Heart left ventricle (tissue), 16 donors: ENCODE measurements around the gene LENG9. TPM values are rescaled to one million over a fixed set of nuclear protein-coding genes. Genes with fewer than 3 reads are reported as not detected.

ENCODE experiments used
- ATAC-seq, 4 donors: fragments of 200-7000 bp; cut with Tn5 transposase; one replicate each; pipeline ENCODE4 v1.9.1; 2020 to 2022; ENCODE audit warnings: moderate library complexity in 4 of 4, mild to moderate bottlenecking in 3 of 4, moderate number of reproducible peaks in 1 of 4
- DNase-seq, 5 donors: peaks; one replicate each; pipeline ENCODE4 v3.0.0-alpha.2; 2020
- H3K27ac ChIP-seq, 12 donors: fragments of 200-600 bp; sonication (generic) in 4 of 12; one replicate each; pipeline versions ENCODE4 v1.5.0 to v1.8.0; 2016 to 2022; ENCODE audit warnings: mild to moderate bottlenecking in 2 of 12
- H3K27me3 ChIP-seq, 9 donors: fragments of 200-600 bp; sonication (generic) in 2 of 9; one replicate each; pipeline versions ENCODE4 v1.5.1 to v1.8.0; 2016 to 2022; ENCODE audit warnings: mild to moderate bottlenecking in 3 of 9
- H3K36me3 ChIP-seq, 9 donors: fragments of 200-600 bp; sonication (generic) in 2 of 9; one replicate each; pipeline versions ENCODE4 v1.5.0 to v1.8.0; 2018 to 2022; ENCODE audit warnings: mild to moderate bottlenecking in 2 of 9
- H3K4me1 ChIP-seq, 12 donors: fragments of 200-600 bp; sonication (generic) in 4 of 12; one replicate each; pipeline versions ENCODE4 v1.5.0 to v1.8.0; 2016 to 2022; ENCODE audit warnings: mild to moderate bottlenecking in 3 of 12
- H3K4me3 ChIP-seq, 12 donors: fragments of 200-600 bp; sonication (generic) in 4 of 12; one replicate each; pipeline versions ENCODE4 v1.5.0 to v1.8.0; 2017 to 2022; ENCODE audit warnings: mild to moderate bottlenecking in 9 of 12, moderate library complexity in 4 of 12
- H3K9me3 ChIP-seq, 12 donors: fragments of 200-600 bp; sonication (generic) in 4 of 12; one replicate each; pipeline versions ENCODE4 v1.5.0 to v1.8.0; 2016 to 2022; ENCODE audit warnings: mild to moderate bottlenecking in 1 of 12
- CTCF ChIP-seq, 12 donors: fragments of 200-600 bp; sonication (generic) in 4 of 12; IDR thresholded peaks; one replicate each; pipeline versions ENCODE4 v1.5.0 to v1.8.0; 2018 to 2022; ENCODE audit warnings: antibody characterized with exemption in 12 of 12, mild to moderate bottlenecking in 5 of 12
- POLR2A ChIP-seq, 2 donors: fragments of 450-650 bp; IDR thresholded peaks; one replicate each; pipeline ENCODE4 v1.6.1; 2017; ENCODE audit warnings: antibody characterized with exemption in 2 of 2, mild to moderate bottlenecking in 2 of 2, moderate library complexity in 2 of 2
- WGBS, 4 donors: extraction: QIAGEN DNeasy Blood & Tissue Kit in 2 of 4; methylation state at CpG; one replicate each; pipeline versions ENCODE4 v1.1.5 to v1.1.7; 2013 to 2018; 5-methylcytosine and 5-hydroxymethylcytosine counted together
- intact Hi-C, 10 donors: fragments of 100-400 bp; cut with DNase I; formaldehyde crosslinking; loops; one replicate each; pipeline versions ENCODE4 v1.11.1 to v1.14.2; 2022
- polyA plus RNA-seq, 2 donors: library from polyadenylated mRNA; stranded (reverse); fragments of 200-250 nt; gene quantifications; one replicate each; pipeline ENCODE4 v1.2.3, GENCODE V29; 2013
- total RNA-seq, 9 donors: library from RNA; depleted of rRNA in 2 of 9; stranded (reverse); fragments of >200 nt in 2 of 9; fragmentation: NEBNext Ultra II Directional in 3 of 9; extraction: Animal tissue kit (Norgen Biotek cat#: 25700) in 3 of 9; gene quantifications; one replicate each; pipeline versions ENCODE4 v1.1.0 to v1.2.4, GENCODE V29; 2016 to 2023
- donor health status: ischemic (EF 13 %, LVEDD 7.1; RV severe dilation, severe dysfunction).
- donor health status: healthy with polysubstance abuse.
- donor health status: DM: no; HTN: yes; CAD: no.
- donor health status: DM: no; HTN: no; CAD: no.
- donor health status: ischemic (EF 25% LVEDD 6.9; RV normal size, moderate dysfunction).
- donor health status: ischemic (EF 25% LVEDD 5.7; RV mildly dilated, moderate dysfunction).
- donor health status: healthy.
- donor health status: DM: yes; HTN: yes; CAD: no.
- donor health status: ischemic (EF 35%, LVEDD 5.7; RV mildly dilated, moderate dysfunction).
- donor health status: nonischemic (EF 11% LVEDD 7.7; RV severe dilation, severe dysfunction).
- donor health status: DM: yes; HTN: yes; CAD: no.
- donor health status: PGD.
- donor health status: ischemic (EF 29% LVEDD 5.4; RV normal size, mild dysfunction).
- donor health status: nonischemic (EF 23%, LVEDD 6.1; RV moderate dilation, normal function).

Gene LENG9
- total and polyA plus RNA-seq, 11 donors, result 1.4 to 4.1 (median 2.1) TPM

DNA sequence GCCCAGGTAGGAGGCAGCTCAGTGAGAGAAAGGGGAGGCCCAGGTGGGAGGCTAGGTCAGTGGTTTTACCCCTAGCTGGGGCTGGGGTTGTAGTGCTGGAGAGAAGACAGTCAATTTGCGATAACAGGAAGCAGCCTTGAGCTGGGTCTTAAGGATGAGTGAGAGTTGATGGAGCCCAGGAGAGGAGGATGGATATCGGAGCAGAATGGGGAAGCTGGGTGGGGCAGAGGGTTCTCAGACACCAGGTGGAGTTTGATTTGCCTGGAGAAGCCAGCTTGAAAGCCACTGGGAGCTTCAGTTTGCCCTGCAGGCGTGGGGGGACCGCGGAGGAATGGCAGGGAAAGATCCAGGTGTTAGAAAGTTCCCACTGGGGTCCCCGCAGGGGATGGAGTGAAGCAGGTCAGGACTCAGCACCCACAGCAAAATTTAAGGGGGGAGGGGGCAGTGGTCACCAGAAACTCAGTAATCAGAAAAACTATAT lies 10.4 kb upstream of the LENG9 start:
- Histone ChIP-seq H3K4me1 (peaks cover 6 to 37% (median 25%) of the 10 kb centered on the region in 12 donors), H3K9me3 (no peaks in the 10 kb centered on the region), H3K36me3 (no peaks in the 10 kb centered on the region), H3K4me3 (peak overlapping the region in 3 of 12 donors; percentile 54 to 73 (median 65)), H3K27me3 (peaks cover 0 to 58% (median 5%) of the 10 kb centered on the region in 9 donors), H3K27ac (peak overlapping the region in 11 of 12 donors; percentile 47 to 89 (median 83))
- no peak for ATAC-seq
- DNase-seq, result no peak
- WGBS, 4 donors, result 64 to 74% (median 66%) methylated on average over 6 of the region's 6 CpGs
- intact Hi-C loops, result no loop called here
- TF ChIP-seq POLR2A (IDR thresholded peaks at IDR 0.05) (no peak), CTCF (IDR thresholded peaks at IDR 0.05) (no peak)

GRCh38 chr19:54473071-54473891 lies 9.7 kb upstream of the LENG9 start, which contains the start of gene CDC42EP5:
CDC42EP5 (minus strand) TSS chr19:54473296; CDS start chr19:54465547, 7,749 bp downstream.
- intact Hi-C loops, result no loop called here
- Histone ChIP-seq H3K27me3 (peaks cover 0 to 60% (median 5%) of the 10 kb centered on the region in 9 donors), H3K4me3 (peak within 1 kb of the TSS in 11 of 12 donors; percentile 29 to 73 (median 54)), H3K27ac (peak within 1 kb of the TSS; percentile 47 to 89 (median 82)), H3K36me3 (no peaks in the 10 kb centered on the region), H3K4me1 (peaks cover 6 to 38% (median 26%) of the 10 kb centered on the region in 12 donors), H3K9me3 (no peaks in the 10 kb centered on the region)
- 7 to 9% (median 7%) methylated on average over 11 to 14 of the region's 14 CpGs for WGBS, 4 donors
- TF ChIP-seq POLR2A (IDR thresholded peaks at IDR 0.05) (peak in 1 of 2 donors; percentile 47), CTCF (IDR thresholded peaks at IDR 0.05) (no peak)
- DNase-seq (peak; percentile 77 to 87 (median 85)), ATAC-seq (peak; percentile 92 to 95 (median 93))

DNA sequence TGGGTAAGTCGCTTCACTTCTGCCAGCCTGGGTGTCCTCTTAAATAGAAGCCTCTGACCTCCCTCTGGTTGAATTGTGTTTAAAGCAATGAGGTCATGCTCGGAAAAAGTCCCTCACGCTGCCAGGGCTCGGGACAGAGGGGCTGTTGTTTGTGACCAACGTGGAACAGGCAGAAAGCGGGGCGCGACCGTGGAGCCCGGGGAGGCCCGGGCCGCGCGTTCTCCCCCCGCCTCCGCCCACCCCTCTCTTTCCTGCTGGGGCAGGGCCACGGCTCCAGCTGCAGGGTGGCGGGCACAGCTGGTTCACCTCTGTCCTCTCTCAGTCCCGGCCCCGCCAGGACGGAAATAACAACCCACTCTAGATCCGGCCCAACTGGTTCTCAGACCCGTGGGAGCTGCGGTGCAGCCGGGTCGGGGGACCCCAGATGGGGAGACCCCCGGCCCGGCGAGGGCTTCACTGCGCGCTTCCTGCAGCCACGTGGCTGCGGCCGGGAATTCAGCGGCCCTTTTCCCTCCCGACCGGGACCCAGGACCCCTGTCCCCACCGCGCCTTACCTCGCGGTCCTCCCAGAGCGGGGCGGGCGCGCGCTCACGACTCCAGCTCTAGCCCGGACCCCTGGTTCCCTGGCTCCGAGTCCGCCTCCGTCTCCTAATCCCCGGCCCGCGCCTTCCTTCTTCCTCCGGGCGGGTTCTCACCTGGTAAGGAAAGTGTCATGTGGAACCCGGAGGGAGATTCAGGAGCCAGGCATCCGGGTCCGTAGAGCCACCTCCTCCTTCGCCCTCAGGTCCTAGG lies 7.6 kb upstream of the LENG9 start:
- TF ChIP-seq CTCF (IDR thresholded peaks at IDR 0.05) (no peak), POLR2A (IDR thresholded peaks at IDR 0.05) (no peak)
- Histone ChIP-seq H3K27ac (peak overlapping the region; percentile 61 to 93 (median 83)), H3K27me3 (peaks cover 0 to 44% (median 5%) of the 10 kb centered on the region in 9 donors), H3K4me3 (peak overlapping the region; percentile 5 to 72 (median 56)), H3K4me1 (peaks cover 6 to 38% (median 26%) of the 10 kb centered on the region in 12 donors), H3K36me3 (no peaks in the 10 kb centered on the region), H3K9me3 (no peaks in the 10 kb centered on the region)
- 2 to 3% (median 2%) methylated on average over 28 to 60 of the region's 60 CpGs for WGBS, 4 donors
- ATAC-seq, result peak; percentile 7 to 54 (median 44)
- intact Hi-C loops, result no loop called here
- peak; percentile 48 to 69 (median 56) for DNase-seq
